ENCODE results near the gene ADARB1.

DNA sequence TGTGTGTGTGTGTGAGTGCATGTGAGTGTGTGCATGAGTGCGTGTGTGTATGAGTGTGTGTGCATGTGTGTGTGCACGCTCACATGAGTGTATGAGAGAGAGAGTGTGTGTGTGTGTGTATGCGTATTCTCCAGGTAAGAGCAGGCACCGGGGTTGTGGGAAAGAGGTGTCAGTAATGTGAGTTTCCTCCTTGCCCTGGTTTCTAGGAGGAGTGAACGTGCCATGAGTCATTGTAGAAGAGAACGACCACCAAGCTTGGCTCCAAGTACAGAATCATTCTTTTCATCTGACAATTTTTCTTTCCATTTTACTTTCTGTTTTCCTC, 134.2 kb downstream of the ADARB1 start:
- TF ChIP-seq CTCF (optimal IDR thresholded peaks at IDR 0.05 in 1 of 3, IDR thresholded peaks at IDR 0.05 in 1 of 3, conservative IDR thresholded peaks at IDR 0.05 in 1 of 3; ENCODE audit: extremely low read depth in 1 of 3, insufficient read depth in 2 of 3, low read length in 3 of 3) (no peak), EZH2 (IDR thresholded peaks at IDR 0.05; ENCODE audit: low read length) (no peak)
